Right lobe of liver (tissue), 6 donors: ENCODE data around the gene MAPT. TPM values are rescaled to one million over a fixed set of nuclear protein-coding genes. Genes with fewer than 3 reads are reported as not detected.

Experiments used
- ATAC-seq, 4 donors: fragments of 200-7000 bp; cut with Tn5 transposase; one replicate each; pipeline ENCODE4 v1.9.1; 2020; ENCODE audit warnings: mild to moderate bottlenecking in 4 of 4, moderate library complexity in 4 of 4
- DNase-seq, 3 donors: peaks; one replicate each; pipeline ENCODE4 v3.0.0-alpha.2; 2020
- H3K27ac ChIP-seq, 3 donors: fragments of 200-600 bp; one replicate each; pipeline ENCODE4 v1.8.0; 2022
- H3K27me3 ChIP-seq, 2 donors: fragments of 200-600 bp; one replicate each; pipeline ENCODE4 v1.8.0; 2022
- H3K36me3 ChIP-seq, 4 donors: fragments of 200-600 bp; sonication (generic) in 1 of 4; one replicate each; pipeline versions ENCODE4 v1.5.1 to v1.8.0; 2017 to 2022; ENCODE audit warnings: control low read depth in 1 of 4
- H3K4me1 ChIP-seq, 4 donors: fragments of 200-600 bp; sonication (generic) in 1 of 4; one replicate each; pipeline versions ENCODE4 v1.5.1 to v1.8.0; 2017 to 2022; ENCODE audit warnings: control low read depth in 1 of 4
- H3K4me3 ChIP-seq, 3 donors: fragments of 200-600 bp; one replicate each; pipeline ENCODE4 v1.8.0; 2022
- H3K9me3 ChIP-seq, 4 donors: fragments of 200-600 bp; sonication (generic) in 1 of 4; one replicate each; pipeline versions ENCODE4 v1.5.1 to v1.8.0; 2017 to 2022; ENCODE audit warnings: control low read depth in 1 of 4
- CTCF ChIP-seq, 4 donors: fragments of 200-600 bp in 3 of 4; fragments of 450-650 bp in 1 of 4; IDR thresholded peaks; one replicate each; pipeline versions ENCODE4 v1.5.1 to v1.8.0; 2016 to 2022; ENCODE audit warnings: antibody characterized with exemption in 4 of 4, mild to moderate bottlenecking in 2 of 4
- POLR2A ChIP-seq: fragments of 450-650 bp; IDR thresholded peaks from one replicate; pipeline ENCODE4 v1.6.1; 2017; ENCODE audit warnings: antibody characterized with exemption, mild to moderate bottlenecking
- WGBS: methylation state at CpG from one replicate; pipeline ENCODE4 v1.1.6; 2018; ENCODE audit warnings: low coverage, low lambda C conversion rate; ENCODE audit not compliant: insufficient coverage; ENCODE audit errors: missing lambda C conversion rate; 5-methylcytosine and 5-hydroxymethylcytosine counted together
- intact Hi-C, 2 donors: fragments of 100-400 bp; cut with DNase I; formaldehyde crosslinking; loops; one replicate each; pipeline versions ENCODE4 v1.11.2 to v1.14.1; 2022
- total RNA-seq, 6 experiments: library from RNA; depleted of rRNA in 2 of 6; stranded (reverse); fragments of >200 nt in 2 of 6; fragmentation: NEBNext Ultra II Directional in 3 of 6; extraction: Animal tissue kit (Norgen Biotek cat#: 25700) in 3 of 6; gene quantifications; one replicate each; pipeline versions ENCODE4 v1.1.0 to v1.2.4, GENCODE V29; 2016 to 2023
- donor health status: DM: no; HTN: yes; CAD: no.
- donor health status: DM: no; HTN: no; CAD: no.
- donor health status: DM: no; HTN: no; CAD: no.
- donor health status: DM: no; HTN: yes; CAD: no.
- donor health status: DM: no; HTN: yes; CAD: no.

Gene MAPT
- total RNA-seq, 6 experiments from 2014 or later = 0.39 to 4.9 (median 0.59) TPM

- TF ChIP-seq CTCF (IDR thresholded peaks at IDR 0.05) = no peak
- no peak for TF ChIP-seq POLR2A
- Histone ChIP-seq H3K27ac (no peak overlapping the region), H3K9me3 (no peaks in the 10 kb centered on the region), H3K4me3 (no peak overlapping the region), H3K27me3 (no peaks in the 10 kb centered on the region), H3K36me3 (no peaks in the 10 kb centered on the region), H3K4me1 (no peaks in the 10 kb centered on the region)
- DNase-seq (no peak), ATAC-seq (no peak)
- intact Hi-C loops = no loop called here
- 63% methylated on average over 1 of the region's 2 CpGs for WGBS
Measured at GRCh38 chr17:45979137-45979536, 84.8 kb downstream of the MAPT start.

- Histone ChIP-seq H3K4me1 (no peaks in the 10 kb centered on the region), H3K36me3 (no peaks in the 10 kb centered on the region), H3K27me3 (no peaks in the 10 kb centered on the region), H3K9me3 (no peaks in the 10 kb centered on the region), H3K4me3 (no peak overlapping the region), H3K27ac (no peak overlapping the region)
- intact Hi-C loops = no loop called here
- TF ChIP-seq POLR2A (no peak), CTCF (IDR thresholded peaks at IDR 0.05) (no peak)
- no peak for DNase-seq
- ATAC-seq = no peak
- WGBS = 88% methylated on average over 4 of the region's 6 CpGs
Measured at GRCh38 chr17:45980855-45981254, 86.5 kb downstream of the MAPT start.

GRCh38 chr17:45981306-45981705 lies 87.0 kb downstream of the MAPT start:
- Histone ChIP-seq H3K27me3 (no peaks in the 10 kb centered on the region), H3K4me3 (no peak overlapping the region), H3K4me1 (no peaks in the 10 kb centered on the region), H3K9me3 (no peaks in the 10 kb centered on the region), H3K36me3 (no peaks in the 10 kb centered on the region), H3K27ac (no peak overlapping the region)
- DNase-seq (no peak), ATAC-seq (no peak)
- intact Hi-C loops = no loop called here
- WGBS = 81% methylated on average over 5 of the region's 7 CpGs
- TF ChIP-seq POLR2A (no peak), CTCF (IDR thresholded peaks at IDR 0.05) (no peak)

GRCh38 chr17:45982791-45983613 lies 88.6 kb downstream of the MAPT start:
- no peak for DNase-seq
- intact Hi-C loops = no loop called here

More at GRCh38 chr17:45982791-45983613, 88.6 kb downstream of the MAPT start:
- H3K4me3 ChIP-seq = no peak overlapping the region
- TF ChIP-seq POLR2A (no peak), CTCF (IDR thresholded peaks at IDR 0.05) (no peak)
- ATAC-seq = peak in 1 of 4 donors; percentile 24
- H3K27me3 ChIP-seq = no peaks in the 10 kb centered on the region
- H3K4me1 ChIP-seq = no peaks in the 10 kb centered on the region
- H3K9me3 ChIP-seq = no peaks in the 10 kb centered on the region
- H3K27ac ChIP-seq = no peak overlapping the region
- WGBS = 89% methylated on average over 7 of the region's 41 CpGs
- no peaks in the 10 kb centered on the region for H3K36me3 ChIP-seq
